ES-I3 (cell line): Measurements from ENCODE around the gene TOMM20.

Source experiments
- H3K36me3 ChIP-seq: 2 replicates; pipeline ENCODE4 v1.6.1; 2013; ENCODE audit warnings: mild to moderate bottlenecking, low read length, control low read depth, moderate library complexity; ENCODE audit not compliant: insufficient read depth
- H3K4me1 ChIP-seq: 2 replicates; pipeline ENCODE4 v1.6.1; 2013; ENCODE audit warnings: mild to moderate bottlenecking, control low read depth, low read length; ENCODE audit not compliant: insufficient read depth
- H3K9ac ChIP-seq: 2 replicates; pipeline ENCODE4 v1.6.1; 2013; ENCODE audit warnings: low read depth, mild to moderate bottlenecking, low read length, moderate library complexity
- H3K9me3 ChIP-seq: 2 replicates; pipeline ENCODE4 v1.6.1; 2013; ENCODE audit warnings: mild to moderate bottlenecking, low read length, moderate library complexity; ENCODE audit not compliant: control insufficient read depth, insufficient read depth

TOMM20 gene

DNA sequence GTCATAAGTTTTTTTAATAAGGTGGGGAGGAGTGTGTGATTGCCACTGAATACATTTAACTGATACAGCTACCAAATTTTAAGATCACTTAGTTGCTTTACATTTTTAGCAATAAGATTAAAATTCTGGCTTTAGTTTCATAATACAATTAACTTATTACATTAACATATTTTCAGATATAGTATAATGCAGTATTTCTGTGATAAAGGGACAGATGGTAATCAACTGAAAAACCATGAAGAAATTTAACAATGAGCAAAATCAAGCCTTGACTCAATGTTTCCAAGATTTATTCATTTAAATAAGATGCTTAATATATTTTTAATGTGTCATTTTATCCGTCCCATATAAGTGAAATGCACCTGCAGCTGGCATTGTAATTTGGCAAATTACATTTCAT is 4.0 kb downstream of the TOMM20 start:
- Histone ChIP-seq H3K9ac (no peak overlapping the region), H3K4me1 (peaks cover 5% of the 10 kb centered on the region), H3K9me3 (no peaks in the 10 kb centered on the region), H3K36me3 (peaks cover 18% of the 10 kb centered on the region; the same call in 1 of the 2 replicates)

DNA sequence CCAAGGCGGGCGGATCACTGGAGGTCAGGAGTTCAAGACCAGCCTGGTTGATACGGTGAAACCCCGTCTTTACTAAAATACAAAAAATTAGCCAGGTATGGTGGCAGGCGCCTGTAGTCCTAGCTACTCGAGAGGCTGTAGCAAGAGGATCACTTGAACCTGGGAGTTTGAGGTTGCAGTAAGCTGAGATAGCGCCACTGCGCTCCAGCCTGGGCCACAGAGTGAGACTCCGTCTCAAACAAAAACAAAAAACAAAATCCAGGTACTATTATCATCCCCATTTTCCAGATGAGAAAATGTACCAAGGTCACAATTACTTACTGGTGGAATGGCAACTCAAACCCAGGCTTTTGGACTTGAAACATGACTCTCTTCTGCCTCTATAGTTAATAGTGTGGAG is 4.5 kb downstream of the TOMM20 start:
- peaks cover 3% of the 10 kb centered on the region; the same call in 1 of the 2 replicates for H3K4me1 ChIP-seq
- no peak overlapping the region for H3K9ac ChIP-seq
- H3K9me3 ChIP-seq = no peaks in the 10 kb centered on the region
- peaks cover 18% of the 10 kb centered on the region; the same call in 1 of the 2 replicates for H3K36me3 ChIP-seq

DNA sequence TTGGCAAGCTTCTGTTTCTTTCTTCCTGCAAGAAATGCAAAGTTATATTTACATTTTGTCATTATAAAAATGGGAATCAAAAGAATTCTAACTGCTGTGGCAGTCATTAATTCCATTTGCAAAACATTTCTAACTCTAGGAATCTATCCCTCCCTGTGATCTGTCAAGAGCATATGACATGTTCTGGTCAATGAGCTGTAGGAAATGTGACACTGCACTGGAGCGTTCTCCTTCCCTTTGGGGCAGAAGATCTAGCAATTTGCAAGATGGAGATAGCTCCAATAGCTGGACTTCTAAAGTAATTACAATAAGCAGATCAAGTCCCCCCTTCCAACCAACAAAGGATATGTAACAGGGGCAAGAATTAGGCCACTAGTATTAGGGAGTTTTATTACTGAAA is 6.3 kb downstream of the TOMM20 start:
- H3K9me3 ChIP-seq = no peaks in the 10 kb centered on the region
- H3K9ac ChIP-seq = no peak overlapping the region
- H3K36me3 ChIP-seq = peaks cover 31% of the 10 kb centered on the region
- H3K4me1 ChIP-seq = peaks cover 3% of the 10 kb centered on the region; the same call in 1 of the 2 replicates

DNA sequence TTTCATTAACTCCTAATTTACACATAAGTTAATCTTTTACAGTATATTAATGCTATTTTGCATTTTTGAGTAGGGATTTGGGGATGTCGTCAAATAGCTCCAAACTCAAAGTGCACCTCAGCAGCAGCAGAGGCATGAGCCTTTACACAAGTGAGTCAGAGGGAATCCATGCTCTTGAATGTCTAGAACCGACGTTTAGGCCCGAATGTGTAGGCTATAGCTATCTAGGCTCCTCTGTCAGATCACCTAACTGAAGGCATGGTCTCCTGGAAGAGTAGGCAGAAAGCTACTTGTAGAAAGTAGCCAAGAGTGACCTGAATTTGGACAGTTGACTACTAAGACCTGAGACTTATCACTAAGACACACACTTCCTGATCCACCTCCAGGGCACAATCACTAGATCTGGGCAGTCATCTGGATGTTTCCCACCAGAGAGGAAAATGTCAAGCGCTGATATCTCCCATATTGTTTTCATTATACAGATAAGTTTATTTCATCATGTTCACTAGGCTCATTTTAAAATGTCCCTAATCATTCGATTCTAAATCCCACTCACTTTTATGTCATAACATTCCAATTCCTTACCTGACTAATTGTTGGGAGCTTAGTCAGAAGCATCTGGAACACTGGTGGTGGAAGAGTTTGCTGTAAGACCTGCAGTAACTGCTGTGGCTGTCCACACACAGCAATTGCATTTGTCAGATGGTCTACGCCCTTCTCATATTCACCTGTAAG is 15.3 kb downstream of the TOMM20 start:
- H3K4me1 ChIP-seq = no peaks in the 10 kb centered on the region
- H3K36me3 ChIP-seq = peaks cover 58% of the 10 kb centered on the region
- H3K9ac ChIP-seq = no peak overlapping the region
- H3K9me3 ChIP-seq = no peaks in the 10 kb centered on the region; the same call in 1 of the 2 replicates

DNA sequence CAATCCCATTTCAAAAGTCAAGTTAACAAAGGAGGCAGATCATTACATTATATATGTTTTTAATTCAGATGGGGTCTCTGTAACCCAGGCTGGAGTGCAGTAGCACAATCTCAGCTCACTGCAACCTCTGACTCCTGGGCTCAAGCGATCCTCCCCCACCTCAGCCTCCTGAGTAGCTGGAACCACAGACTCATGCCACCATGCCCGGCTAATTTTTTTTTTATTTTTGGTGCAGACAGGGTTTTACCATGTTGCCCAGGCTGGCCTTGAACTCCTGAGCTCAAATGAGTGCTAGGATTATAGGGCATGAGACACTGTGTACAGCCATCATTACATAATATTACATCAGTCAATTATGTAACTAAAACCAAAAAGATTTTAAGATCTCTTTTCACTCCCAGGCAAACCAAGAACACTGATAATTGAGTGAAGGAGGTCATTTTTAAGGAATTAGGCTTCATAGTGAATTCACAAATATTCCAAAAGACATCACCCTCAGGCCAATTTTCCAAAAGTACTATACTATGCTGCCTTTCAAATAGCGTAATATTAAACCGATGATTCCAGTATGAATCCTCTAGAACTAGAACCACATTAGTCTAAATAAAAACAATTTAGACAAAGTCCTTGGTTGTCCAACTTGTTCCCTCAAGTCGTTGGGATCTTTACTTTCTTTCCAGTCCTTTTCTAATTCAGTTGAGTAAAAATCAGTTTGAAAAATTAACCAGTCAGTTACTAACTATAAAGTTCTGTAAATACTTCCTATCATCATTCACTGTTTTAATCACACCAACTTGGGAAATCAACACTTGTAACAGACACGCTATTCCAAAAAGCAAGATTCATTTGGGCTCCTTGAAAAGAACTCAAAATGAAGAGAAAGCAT is 16.1 kb downstream of the TOMM20 start:
- Histone ChIP-seq H3K9me3 (no peaks in the 10 kb centered on the region; the same call in 1 of the 2 replicates), H3K4me1 (no peaks in the 10 kb centered on the region), H3K9ac (no peak overlapping the region), H3K36me3 (peaks cover 50% of the 10 kb centered on the region)

DNA sequence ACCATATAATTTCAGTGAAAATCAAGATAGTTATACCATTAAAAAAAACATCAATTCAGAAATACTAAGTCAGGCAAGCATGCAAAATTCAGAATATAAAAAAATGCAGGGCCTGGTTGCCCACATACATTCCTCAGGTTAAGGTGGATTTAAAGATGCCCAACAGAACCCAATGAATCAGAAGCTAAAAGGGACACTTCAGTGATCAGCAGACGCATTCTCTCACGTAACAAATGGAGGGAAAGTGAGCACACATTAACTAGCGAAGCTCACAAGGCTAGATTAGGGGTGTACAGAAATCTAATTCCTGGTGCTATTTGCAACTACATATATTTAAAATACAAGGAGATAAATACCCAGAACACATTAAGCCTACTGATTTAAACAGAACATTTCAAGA is 17.5 kb downstream of the TOMM20 start:
- H3K36me3 ChIP-seq = peaks cover 46% of the 10 kb centered on the region
- no peak overlapping the region for H3K9ac ChIP-seq

DNA sequence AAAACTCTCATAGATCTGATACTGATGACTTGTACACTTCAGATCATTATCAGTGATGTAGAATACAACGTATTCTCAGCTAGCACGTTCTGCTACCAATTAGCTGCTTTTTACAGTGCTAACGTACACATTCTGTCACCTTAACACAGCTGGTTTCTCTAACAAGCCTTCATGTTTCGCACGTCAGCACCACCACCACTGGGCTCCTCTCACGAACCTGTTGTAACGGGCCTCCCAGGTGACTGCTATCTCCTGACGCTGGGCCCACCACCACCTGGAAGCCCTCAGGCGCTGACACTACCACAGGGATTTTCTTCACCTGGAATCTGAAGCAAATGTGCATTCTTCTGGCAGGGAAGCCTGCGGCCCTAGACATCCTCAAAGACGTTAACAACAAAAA is 19.8 kb downstream of the TOMM20 start:
- Histone ChIP-seq H3K9me3 (no peaks in the 10 kb centered on the region), H3K36me3 (peaks cover 35% of the 10 kb centered on the region), H3K4me1 (no peaks in the 10 kb centered on the region), H3K9ac (no peak overlapping the region)

More for the DNA sequence above, 17.5 kb downstream of the TOMM20 start:
- Histone ChIP-seq H3K4me1 (no peaks in the 10 kb centered on the region), H3K9me3 (no peaks in the 10 kb centered on the region; the same call in 1 of the 2 replicates)

DNA sequence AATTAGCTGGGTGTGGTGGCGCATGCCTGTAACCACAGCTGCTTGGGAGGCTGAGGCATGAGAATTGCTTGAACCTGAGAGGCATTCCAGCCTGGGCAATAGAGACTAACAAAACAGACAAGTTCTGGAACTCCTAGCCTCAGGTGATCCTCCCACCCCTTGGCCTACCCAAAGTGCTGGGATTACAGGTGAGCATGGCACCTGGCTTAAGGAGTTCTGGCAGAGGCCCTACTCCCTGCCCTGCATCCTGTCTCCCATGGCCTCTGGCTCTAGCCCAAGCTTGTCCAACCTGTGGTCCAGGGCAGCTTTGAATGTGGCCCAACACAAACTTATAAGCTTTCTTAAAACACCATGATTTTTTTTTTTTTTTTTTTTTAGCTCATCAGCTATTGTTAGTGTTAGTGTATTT is 20.4 kb downstream of the TOMM20 start:
- H3K4me1 ChIP-seq = no peaks in the 10 kb centered on the region
- no peak overlapping the region for H3K9ac ChIP-seq
- H3K36me3 ChIP-seq = peaks cover 30% of the 10 kb centered on the region
- H3K9me3 ChIP-seq = no peaks in the 10 kb centered on the region

DNA sequence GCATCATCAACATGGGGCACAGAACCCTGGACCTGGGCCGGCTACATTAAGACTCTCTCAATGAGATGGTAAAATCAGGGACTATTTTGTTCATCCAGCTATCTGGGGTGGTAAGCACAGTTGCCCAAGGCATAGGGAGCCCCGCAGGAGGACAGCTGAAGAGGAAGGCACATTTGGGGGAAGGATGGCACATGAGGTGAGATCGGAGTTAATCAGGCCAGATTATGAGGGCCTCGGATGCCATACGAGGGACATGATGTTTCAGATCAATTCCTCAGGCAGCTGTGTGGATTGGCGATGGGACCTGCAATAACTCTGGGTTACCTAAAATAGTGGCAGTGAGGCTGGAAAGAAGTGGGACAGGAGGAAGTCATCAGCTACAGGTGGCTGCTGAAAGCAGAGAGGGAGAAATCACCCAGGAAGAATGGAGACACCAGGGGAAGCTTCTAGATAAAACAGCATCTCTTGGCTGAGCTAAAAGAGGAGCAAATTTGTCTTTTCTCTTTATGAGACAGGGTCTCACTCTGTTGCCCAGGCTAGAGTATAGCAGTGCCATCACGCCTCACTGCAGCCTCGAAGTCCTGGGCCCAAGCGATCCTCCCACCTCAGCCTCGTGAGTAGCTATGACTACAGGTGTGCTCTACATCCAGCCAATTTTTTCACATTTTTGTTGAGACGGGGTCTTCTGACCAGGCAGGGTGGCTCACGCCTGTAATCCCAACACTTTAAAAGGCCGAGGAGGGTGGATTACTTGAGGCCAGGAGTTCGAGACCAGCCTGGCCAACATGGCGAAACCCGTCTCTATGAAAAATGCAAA is 21.1 kb downstream of the TOMM20 start:
- no peaks in the 10 kb centered on the region for H3K9me3 ChIP-seq
- no peak overlapping the region for H3K9ac ChIP-seq
- H3K36me3 ChIP-seq = peaks cover 27% of the 10 kb centered on the region
- no peaks in the 10 kb centered on the region for H3K4me1 ChIP-seq

DNA sequence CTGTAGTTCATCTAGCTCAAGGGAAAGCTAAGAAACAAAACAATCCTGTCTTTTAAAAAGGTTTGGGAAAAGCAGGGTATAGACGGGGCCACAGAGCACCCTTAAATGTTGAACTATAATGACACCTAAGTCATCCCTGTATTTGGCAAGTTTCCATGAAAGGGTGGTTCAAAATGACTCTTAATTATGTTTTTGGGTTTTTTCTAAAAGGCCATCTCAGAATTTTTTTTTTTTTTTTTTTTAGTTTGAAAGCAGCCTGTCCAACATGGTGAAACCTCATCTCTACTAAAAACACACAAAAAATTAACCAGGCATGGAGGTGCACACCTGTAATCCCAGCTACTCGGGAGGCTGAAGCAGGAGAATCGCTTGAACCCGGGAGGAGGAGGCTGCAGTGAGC is 22.2 kb downstream of the TOMM20 start:
- Histone ChIP-seq H3K9me3 (no peaks in the 10 kb centered on the region), H3K36me3 (peaks cover 24% of the 10 kb centered on the region), H3K9ac (no peak overlapping the region), H3K4me1 (no peaks in the 10 kb centered on the region)

DNA sequence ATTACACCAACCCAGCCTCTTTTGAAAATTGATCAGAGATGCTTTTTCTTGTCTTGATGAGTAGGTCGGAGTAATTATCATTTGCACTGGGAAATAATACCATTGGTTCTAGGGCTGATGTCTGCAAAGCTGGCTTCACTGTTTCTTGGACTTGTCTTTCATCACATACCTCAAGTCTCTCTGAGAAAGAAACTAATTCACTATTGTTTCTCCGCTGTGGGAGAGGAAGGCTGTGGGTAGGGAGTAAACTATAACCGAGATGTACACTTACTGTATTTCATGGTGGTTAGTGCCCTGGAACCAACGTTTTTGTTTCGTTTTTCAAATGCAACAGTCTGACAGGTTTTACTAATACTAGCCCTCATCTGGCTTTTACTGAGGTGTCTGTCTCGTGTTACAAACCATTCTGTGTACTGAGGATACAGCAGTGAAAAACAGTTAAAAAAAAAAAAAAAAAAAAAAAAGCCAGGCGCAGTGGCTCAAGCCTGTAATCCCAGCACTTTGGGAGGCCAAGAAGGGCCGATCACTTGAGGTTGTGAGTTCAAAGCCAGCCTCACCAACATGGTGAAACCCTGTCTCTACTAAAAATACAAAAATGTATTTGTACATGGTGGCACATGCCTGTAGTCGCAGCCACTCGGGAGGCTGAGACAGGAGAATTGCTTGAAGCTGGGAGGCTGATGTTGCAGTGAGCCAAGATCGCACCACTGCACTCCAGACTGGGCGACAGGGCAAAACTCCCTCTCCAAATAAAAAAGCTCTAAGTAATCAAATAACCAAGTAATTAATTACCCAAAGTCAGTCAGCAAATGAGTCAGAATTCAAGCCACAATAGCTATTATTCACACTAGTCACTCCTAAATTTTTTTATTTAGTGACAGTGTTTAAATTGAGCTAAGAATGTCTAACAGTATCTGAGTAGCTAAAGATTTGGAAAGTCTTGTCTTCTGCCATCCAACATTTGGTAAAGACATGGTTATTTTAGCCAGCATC is 23.3 kb downstream of the TOMM20 start:
- Histone ChIP-seq H3K9me3 (no peaks in the 10 kb centered on the region), H3K4me1 (no peaks in the 10 kb centered on the region), H3K36me3 (peaks cover 15% of the 10 kb centered on the region), H3K9ac (no peak overlapping the region)

DNA sequence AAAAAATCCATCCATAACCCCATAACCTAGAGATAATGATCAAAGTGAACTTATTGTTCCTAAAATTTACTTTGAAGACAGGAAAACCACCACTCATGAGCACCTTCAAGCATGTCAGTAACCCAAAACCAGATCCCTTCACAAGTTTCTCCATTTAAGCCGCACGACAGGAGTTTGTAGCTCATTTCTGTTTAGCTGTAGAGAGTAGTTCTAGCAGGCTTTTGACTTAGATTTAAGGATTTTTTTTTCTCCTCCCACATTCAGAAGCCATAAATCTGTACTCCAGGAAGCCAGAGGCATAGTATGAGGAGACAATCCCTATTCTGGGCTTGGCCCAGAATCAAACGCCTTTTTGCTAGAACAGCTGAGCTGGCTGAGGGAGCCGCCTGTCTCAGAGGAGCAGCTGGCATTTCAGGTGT is 25.6 kb downstream of the TOMM20 start:
- no peak overlapping the region for H3K9ac ChIP-seq
- no peaks in the 10 kb centered on the region for H3K36me3 ChIP-seq
- H3K4me1 ChIP-seq = no peaks in the 10 kb centered on the region
- H3K9me3 ChIP-seq = no peaks in the 10 kb centered on the region

DNA sequence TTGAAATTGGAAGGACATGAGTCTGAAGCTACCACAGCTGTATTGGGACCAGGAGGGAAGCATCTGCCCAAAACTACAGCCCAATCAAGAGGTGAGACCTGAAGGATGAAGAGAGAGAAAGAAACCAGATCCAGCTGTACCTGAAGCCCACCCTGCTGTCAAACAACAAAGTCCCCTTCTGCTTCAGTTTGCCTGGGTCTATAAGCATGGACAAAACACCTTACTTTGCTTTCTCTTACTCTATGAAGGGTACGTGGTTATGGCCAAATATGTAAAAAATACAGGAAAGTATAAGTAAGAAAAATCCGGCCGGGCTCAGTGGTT is 26.4 kb downstream of the TOMM20 start:
- Histone ChIP-seq H3K36me3 (no peaks in the 10 kb centered on the region), H3K4me1 (no peaks in the 10 kb centered on the region), H3K9me3 (no peaks in the 10 kb centered on the region), H3K9ac (no peak overlapping the region)
